GM19035 (cell line): ENCODE results near the gene EPS8L2.
"Not testable (repeated sequence)": the region's sequence is repeated elsewhere in the genome, so short reads cannot be mapped to it uniquely, and the experiment has no call there.

Source experiments
- ATAC-seq: cut with Tn5 transposase; IDR thresholded peaks from one replicate; pipeline ENCODE4 v1.9.1; 2021; ENCODE audit not compliant: unreplicated experiment

Gene EPS8L2

DNA sequence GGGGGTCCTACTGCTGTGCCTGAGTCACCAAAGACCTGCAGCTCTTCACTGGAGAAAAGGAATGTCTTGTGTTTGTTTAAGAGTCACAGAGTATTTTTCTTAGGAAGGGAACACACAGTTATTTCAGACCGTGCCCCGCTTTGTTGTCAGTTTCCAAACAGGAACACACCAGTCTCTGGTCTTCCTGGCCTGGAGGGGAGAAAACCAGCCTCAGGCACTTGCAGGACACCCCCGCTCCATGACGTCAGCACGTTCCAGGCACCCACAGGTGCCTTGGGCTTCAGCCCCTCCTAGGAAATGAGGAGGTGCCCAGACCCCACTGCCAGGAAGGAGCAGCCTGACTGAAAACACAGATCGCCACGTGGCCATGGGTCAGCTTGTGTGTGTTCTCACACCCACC, 16.4 kb upstream of the EPS8L2 start:
- ATAC-seq = no peak

DNA sequence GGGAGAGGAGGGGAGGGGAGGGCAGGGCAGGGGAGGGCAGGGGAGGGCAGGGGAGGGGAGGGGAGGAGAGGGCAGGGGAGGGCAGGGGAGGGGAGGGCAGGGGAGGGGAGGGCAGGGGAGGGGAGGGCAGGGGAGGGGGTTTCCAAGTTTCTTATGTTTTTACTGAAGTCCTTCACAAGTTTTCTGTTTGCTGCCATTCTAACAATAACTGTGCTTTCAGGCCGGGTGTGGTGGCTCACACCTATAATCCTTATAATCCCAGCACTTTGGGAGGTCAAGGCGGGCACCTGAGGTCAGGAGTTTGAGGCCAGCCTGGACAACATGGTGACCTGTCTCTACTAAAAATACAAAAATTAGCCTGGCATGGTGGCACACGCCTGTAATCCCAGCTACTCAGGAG, 15.8 kb upstream of the EPS8L2 start:
- not testable (repeated sequence) for ATAC-seq

DNA sequence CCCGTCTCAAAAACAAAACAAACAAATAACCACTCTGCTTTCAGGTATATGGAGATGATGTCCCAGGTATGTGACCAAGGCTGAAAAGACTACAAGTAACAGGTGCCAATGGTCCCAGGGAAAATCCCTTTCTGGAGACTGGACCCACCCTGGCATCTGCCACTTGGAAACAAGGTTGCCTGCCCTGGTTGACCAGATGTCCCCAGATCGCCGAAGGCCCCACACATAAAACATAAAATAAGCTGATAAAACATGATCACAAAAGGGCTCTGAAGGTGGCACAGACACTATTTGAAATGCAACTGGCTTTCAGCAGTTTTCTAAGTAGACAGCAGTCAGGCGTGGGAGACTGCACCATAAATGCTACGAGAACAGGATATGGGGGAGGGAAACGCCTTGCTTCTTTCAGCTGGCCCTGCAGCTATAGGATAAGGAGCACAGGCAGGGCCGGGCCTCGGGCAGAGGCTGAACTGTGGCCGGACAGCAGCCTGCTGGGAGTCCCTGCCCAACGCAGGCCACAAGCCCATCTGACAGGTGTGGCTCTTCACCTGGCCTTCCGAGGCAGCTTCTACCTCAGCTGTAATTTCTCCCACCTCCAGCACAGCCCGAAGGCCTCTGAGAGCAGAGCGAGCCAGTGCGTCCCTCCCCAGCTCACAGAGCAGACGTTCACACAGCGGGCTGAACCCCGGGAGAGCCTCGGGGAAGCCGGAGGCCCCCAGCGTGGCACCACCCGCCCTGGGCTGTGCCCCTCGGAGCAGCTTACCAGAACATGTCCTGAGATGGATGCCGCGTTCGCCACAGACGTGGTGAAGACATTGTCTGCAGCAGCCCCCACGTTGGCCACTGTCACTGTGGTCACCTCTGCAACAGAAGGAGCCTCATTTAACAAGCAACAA, 15.0 kb upstream of the EPS8L2 start:
- ATAC-seq = no peak

DNA sequence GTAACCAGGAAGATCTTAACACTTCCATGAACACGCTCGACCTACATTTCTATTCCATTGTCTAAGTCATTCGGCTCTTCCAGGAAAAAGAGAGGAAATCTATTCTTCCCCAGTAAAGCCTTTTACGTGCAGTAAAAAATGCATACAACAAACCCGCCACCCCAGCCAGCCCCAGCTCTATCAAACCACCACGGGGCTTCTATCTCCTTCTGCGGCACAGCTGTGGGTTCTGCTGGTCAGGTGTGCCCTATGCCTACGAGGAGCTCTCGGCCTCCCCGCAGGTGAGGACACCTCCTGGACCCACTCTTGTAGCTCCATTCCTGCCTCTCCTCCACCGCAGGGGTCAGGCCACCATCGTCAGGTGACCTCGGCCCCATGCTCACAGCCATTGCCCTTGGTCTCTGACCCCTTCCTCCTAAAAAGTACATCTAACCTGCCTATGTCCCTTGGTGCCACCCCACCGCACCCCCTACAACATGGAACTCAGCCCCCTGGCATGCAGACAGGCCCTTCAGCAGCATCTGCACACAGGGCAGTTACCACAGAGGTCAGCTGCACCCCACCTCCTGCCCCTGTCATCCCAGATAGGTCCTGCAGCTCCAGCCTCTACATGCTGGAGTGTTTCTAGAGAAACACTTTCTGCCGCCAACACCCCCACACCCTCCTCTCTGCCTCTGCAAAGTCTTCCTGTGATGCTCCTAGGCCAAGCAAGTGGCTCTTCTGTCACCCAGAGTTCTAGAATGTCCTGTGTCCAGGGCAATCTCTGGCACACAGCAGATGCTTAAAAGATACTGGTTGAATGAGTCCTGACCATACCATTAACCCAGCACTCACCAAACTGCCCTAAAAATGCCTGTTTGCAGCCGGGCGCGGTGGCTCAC, 14.1 kb upstream of the EPS8L2 start:
- ATAC-seq = no peak

DNA sequence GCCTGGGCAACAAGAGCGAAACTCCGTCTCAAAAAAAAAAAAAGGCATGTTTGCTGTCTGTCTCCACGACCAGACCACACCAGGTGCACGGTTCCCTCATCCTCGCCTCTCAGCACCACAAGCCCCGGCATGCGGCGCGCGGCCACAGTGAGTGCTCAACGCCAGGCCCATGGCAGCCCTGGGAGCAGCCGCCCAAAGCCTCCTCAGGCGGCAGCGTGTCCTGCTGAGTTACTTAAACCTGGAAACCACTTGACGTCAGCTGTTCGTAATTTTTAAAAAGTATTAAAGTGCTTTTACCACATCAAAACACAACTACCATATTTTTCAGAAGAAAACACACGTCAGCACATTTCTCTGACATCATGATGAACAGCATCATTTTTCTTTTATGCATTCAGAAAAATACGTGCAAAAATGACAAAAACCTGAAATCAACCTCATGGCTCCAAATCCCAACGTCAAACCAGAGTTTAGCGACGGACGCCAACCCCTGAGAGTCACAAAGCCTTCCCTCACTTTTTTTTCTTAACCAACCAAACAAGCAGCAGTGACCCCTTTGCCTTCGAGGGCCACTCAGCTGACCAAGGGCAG, 13.1 kb upstream of the EPS8L2 start:
- no peak for ATAC-seq

DNA sequence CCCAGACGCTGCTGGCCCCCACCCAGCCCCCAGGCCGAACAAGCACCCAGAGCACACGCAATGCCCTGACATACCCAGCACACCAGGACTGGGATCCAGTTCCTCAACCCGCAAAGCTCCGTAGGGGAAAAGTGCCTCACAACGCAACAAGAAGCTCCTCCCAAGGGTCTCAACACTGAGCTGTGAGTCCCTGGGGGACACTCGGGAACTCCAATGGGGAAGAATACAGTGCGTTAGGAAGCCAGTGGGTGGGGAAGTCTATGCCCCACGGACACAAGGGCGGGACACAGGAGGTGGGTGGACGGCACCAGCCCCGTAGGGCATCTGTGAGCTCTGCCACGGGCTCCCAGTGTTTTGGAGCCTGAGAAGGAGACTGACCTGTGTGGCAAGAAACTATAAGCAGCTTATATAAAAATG, 12.6 kb upstream of the EPS8L2 start:
- ATAC-seq = no peak

DNA sequence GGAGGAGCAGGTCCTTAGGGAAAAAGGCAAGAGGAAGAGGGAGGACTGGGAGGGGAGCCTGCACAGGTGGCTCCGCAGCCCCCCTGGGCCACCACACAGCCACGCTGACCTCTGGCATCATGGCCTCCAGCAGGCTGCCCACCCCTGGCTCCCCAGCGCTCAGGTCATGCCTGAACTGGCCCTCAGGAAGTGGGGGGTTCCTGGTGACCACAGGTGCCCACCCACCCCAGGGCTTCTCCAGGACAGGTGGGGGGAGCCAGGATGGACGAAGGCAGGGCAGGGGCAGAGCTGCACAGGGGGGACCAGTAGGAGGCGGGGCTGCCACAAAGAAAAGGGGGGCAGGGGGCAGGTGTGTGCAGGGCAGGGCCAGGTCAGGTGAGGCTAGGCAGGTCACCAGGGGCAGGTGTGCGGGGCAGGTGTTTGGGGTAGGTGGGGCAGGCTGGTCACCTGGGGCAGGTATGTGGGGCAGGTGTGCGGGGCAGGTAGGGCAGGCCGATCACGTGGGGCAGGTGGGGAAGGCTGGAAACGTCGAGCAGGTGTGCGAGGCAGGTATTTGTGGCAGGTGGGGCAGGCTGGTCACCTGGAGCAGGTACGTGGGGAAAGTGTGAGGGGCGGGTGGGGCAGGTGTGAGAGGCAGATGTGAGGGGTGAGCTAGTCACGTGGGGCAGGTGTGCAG, 12.0 kb upstream of the EPS8L2 start:
- no peak for ATAC-seq

DNA sequence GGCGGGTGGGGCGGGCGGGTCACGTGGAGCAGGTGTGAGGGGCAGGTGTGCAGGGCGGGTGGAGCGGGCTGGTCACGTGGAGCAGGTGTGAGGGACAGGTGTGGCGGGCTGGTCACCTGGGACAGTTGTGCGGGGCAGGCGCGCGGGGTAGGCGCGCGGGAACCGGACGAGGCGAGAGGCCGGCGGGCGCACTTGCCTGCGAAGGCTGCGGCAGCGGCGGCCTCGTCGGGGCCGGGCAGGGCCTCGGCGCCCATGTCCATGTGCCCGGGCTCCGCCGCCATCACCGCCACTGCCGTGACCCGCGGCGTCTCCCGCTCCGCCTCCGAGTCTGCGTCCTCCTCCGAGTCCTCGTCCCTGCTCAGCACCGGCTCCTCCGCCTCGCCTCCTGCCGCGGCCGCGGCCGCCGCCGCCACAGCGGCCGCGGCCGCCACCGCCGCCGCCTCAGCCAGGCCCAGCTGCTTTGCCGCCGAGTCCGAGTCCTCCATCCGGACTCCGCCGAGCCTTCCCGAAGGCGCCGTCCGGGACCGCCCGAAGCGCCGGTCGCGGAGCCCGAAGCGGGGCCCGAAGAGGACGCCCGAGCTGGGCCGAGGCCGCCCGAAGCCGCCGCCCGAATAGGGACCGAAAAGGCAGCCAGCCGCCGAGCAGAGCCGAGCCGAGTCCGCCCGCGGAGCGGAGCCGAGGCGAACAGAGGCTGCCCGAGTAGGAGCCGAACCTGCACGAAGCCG, 11.3 kb upstream of the EPS8L2 start, which contains the start of gene DEAF1:
Gene DEAF1, minus strand, starts transcription at position 660 of the 725 bp plus-strand sequence. Its CDS starts 175 bp downstream, at position 485.
- peak; percentile 78 for ATAC-seq

DNA sequence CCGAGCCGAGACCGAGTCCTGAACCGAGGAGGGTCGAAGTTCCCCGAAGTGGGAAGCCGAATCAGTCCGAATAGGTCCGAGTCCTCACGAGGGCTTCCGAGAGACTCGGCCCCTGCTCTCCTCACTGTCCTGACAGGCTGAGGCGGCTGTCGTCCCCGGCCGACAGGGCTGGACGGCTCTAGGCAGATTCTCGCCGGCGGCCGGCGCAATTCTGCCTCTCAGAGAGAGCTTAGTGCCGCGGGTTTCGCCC, 10.8 kb upstream of the EPS8L2 start:
- no peak for ATAC-seq

DNA sequence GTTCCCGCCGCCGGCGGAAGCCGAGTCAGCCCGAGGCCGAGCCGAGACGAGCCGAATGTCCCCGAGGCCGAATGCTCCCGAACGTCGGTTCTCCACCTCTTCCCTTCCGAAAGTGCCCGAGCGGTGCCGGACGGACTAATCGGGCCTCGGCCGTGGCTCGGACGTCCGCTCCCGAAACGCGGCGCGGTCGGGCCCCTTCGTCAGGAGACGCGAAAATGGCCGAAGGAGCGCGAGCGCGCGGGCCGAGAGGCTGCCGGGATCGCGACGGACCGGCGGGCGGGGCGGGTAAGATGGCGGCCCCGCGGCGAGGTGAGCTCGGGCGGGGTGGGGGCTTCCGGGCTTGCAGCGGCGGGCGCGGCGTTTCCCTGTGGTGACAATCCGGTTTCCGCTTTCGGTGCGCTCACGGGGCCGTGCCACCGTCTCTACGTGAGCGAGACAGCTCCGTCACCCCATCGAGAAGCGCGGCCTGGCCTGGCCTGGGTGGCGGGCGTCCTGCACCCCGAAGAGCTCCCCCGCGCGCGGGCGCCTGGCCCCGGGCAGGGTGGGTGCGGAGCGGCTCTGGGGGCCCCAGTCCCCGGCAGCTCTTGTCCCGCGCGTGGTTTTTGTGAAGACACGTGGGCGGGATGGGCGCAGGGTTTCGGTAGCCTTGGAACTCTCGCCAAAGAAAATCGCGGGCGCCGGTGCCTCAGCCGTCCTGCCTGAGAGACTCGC, 10.3 kb upstream of the EPS8L2 start, which contains the start of gene TMEM80:
Gene TMEM80, plus strand, starts transcription at position 279 of the 711 bp plus-strand sequence. Its CDS starts 12 bp downstream, at position 291.
- ATAC-seq = peak; percentile 72

DNA sequence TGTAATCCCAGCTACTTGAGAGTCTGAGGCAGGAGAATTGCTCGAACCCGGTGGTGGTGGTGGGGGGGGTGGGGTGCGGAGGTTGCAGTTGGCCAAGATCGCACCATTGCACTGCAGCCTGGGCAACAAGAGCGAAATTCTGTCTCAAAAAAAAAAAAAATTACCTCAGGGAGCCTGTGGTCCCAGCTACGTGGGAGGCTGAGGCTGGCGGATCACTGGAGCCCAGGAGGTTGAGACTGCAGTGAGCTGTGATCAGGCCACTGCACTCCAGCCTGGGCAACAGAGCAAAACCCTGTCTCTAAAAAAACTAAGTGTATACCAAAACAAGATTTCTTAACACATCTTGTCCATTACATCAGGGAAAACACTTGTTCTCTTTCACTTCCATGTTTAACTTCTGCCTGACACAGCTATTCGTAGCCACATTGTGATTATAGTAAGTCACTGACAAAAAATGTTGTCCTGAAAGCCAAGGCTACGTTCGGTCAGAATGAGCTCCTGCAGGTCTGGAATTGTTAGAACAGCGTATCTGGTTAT, 9.0 kb upstream of the EPS8L2 start:
- no peak for ATAC-seq

DNA sequence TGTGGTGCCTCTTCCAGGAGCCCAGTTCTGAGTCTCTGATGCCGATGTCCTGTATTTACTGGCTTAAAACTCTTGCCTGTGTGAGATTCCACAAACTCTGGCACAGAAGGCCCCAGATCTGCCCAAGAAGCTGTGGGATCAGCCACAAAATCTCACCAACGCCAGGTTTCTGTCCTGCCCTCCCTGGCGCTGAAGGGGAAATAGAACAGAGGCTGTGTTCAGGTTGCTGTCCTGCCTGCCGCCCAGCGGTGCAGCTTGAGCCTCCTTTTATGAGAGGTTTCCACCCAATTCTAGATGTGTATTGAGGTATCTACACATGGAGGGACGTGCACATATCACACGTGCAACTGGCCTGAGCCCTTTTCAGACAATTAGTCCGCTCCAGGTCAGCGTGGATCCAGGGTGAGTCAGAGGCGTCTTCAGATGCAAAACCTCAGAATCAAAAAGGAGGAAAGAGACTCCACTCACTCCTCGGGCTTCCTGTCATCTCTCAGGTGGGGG, 8.2 kb upstream of the EPS8L2 start:
- ATAC-seq = no peak

DNA sequence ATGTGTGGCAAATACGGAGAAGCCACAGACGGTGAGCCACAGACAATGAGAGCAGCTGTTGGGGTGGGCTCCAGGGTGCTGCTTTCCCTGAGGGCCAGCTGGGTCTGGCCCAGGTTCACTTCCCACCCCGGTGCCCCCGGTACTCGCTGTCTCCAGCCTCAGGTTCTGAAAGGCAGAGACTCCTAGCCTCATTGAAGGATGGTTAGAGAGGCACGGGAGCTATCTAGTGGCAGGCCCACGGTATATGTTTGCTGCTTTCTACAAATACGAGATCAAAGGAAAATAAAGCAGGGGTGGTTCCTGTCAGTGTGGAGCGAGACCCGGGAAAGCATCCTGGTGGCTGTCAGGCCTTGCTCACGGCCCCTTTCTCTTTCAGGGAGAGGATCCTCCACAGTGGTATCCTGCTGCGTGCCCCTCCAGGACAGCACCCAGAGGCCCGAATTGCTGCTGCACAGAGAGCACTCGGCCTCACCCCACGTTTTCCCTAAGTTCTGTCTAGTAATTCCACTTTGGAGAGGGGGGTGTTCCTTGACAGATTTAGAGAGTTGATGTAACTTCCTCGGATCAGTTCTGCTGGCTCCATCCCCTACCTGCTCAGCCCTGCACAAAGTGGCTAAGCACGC, 7.4 kb upstream of the EPS8L2 start:
- no peak for ATAC-seq

DNA sequence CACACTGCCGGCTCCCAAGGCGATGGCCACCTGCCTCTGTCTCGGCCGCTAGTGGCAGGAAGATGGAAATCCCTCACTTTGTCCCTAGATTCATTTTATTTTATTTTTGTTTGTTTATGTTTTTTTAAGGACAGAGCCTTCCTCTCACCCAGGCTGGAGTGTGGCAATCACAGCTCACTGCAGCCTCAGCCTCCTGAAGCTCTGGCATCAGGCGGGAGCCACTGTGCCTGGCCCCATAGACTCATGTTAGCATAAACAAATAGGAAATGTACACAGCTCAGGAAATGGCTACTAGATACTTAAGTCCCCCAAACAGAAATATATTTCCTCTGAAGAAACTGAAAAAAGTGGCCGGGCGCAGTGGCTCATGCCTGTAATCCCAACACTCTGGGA, 6.9 kb upstream of the EPS8L2 start:
- no peak for ATAC-seq

DNA sequence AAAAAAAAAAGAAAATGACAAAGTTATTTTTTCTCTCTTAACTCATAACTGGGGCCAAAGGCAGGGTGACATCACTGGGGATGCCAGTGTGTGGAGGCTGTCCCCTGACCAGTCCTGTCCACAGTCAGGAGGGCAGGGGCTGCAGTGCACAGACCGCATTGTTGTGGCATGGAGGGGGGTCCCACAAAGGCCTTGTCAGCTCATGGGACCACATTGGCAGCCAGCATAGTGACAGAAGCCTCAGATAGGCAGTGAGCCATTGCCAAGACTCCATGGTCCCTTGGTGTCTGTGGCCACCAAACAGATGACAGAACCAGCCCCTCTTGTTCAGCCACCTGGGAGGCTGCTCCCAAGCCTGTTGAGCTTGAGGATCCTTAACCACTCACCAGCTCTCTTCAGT, 6.3 kb upstream of the EPS8L2 start:
- ATAC-seq = no peak

DNA sequence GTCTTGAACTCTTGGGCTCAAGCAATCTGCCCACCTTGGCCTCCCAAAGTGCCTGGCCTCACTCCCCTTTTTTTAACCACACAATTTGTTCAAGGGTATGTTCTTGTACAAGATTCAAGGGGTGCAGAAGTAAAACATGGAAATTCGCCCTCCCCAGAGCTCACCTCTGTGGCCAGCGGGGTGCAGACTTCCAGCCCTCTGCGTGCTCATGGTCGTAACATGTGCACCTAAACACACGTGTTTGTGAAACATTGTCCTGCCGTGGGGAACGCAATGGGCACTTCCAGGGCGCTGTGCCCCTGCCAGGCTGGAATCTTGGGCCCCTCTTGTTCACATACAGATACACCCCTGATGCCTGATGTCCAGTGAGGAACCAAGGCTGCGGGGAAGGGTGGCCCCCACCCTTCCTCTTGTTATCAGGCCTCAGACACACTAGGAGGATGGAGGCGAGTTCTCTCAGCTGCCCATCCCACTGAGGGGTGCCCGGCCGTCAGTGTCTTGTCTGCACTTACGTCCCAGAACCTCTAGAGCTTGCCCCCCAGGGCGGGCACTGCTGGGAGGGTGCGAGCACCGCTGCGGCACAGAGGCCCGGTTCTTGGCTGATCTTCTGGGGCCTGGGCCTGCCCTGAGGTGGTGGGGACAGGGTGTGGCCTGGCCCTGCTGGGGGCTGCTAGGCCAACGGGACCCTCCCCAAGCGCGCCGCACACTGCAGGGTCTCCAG, 4.1 kb upstream of the EPS8L2 start:
- no peak for ATAC-seq

DNA sequence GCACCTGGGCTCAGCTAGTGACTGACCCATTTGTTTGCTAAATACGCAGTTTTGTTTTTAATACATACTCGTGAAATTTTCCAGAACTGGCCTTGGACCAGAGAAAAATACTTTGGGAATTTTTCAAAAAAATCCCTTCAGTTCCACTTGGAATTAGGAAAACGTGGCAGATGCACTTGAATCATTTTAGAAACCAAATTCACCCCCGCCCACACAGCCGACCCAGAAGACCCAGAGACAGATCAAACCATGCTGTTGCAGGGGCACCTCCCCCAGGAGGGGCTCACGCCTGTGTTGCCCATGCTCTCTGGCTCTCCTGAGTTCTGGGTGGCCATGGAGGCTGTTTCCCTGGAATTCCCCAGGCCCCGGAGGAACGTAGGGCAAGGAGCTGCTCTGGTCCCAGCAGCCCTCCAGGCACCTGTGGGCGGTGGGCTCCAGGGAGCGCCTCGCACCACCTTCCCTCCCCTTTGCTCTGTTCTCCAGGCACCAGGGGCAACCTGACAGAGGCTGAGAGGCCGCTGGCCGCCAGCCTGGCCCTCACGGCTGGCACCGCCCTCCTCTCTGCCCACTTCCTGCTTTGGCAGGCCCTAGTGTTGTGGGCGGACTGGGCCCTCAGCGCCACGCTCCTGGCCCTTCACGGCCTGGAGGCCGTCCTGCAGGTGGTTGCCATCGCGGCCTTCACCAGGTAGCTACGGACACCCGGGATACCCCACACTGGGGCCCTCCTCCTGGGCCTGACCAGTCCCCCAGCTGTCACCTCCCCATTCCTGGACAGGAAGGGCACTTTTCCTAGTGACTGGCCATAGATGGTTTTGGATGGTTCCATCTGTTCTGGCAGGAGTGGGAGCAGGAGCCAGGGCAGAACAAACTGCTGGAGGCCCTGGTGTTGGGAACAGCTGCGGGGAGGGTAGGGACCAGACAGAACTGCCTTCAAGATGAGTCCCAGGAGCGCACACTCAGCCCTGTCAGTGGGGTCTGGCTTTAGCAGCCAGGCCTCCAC, 3.3 kb upstream of the EPS8L2 start:
- ATAC-seq = no peak
